ENCODE results near the gene CEP97.
"Not testable (repeated sequence)": the region's sequence is repeated elsewhere in the genome, so short reads cannot be mapped to it uniquely, and the experiment has no call there.

Gene CEP97

DNA sequence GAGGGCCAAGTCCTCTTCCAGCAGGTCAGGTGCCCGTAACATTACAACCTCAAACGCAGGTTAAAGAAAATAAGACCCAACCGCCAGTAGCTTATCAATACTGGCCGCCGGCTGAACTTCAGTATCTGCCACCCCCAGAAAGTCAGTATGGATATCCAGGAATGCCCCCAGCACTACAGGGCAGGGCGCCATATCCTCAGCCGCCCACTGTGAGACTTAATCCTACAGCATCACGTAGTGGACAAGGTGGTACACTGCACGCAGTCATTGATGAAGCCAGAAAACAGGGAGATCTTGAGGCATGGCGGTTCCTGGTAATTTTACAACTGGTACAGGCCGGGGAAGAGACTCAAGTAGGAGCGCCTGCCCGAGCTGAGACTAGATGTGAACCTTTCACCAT lies 30.9 kb upstream of the CEP97 start:
- H3K4me3 ChIP-seq (ENCODE audit: low read depth, low read length); DNase-seq (ENCODE audit: low read depth, low spot score); POLR2A ChIA-PET: not testable (repeated sequence)
- CTCF ChIA-PET, result interaction anchor here (1.2 kb wide), 1 partner anchor 14 kb away, joined by 3 read pairs; no protein-coding TSS in a partner anchor
- TF ChIP-seq, protein P1, sequence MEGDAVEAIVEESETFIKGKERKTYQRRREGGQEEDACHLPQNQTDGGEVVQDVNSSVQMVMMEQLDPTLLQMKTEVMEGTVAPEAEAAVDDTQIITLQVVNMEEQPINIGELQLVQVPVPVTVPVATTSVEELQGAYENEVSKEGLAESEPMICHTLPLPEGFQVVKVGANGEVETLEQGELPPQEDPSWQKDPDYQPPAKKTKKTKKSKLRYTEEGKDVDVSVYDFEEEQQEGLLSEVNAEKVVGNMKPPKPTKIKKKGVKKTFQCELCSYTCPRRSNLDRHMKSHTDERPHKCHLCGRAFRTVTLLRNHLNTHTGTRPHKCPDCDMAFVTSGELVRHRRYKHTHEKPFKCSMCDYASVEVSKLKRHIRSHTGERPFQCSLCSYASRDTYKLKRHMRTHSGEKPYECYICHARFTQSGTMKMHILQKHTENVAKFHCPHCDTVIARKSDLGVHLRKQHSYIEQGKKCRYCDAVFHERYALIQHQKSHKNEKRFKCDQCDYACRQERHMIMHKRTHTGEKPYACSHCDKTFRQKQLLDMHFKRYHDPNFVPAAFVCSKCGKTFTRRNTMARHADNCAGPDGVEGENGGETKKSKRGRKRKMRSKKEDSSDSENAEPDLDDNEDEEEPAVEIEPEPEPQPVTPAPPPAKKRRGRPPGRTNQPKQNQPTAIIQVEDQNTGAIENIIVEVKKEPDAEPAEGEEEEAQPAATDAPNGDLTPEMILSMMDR (IDR thresholded peaks at IDR 0.05; ENCODE audit: insufficient read depth, low read length, missing control alignments), result peak; percentile 20

DNA sequence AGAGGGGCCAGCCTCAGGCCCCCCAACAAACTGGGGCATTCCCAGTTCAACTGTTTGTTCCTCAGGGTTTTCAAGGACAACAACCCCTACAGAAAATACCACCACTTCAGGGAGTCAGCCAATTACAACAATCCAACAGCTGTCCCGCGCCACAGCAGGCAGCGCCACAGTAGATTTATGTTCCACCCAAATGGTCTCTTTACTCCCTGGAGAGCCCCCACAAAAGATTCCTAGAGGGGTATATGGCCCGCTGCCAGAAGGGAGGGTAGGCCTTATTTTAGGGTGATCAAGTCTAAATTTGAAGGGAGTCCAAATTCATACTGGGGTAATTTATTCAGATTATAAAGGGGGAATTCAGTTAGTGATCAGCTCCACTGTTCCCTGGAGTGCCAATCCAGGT lies 29.6 kb upstream of the CEP97 start:
- POLR2A ChIA-PET; DNase-seq (ENCODE audit: low read depth, low spot score); H3K4me3 ChIP-seq (ENCODE audit: low read depth, low read length): not testable (repeated sequence)
- CTCF ChIA-PET, result interaction anchor here (1.0 to 1.5 kb wide), 3 partner anchors 13 to 30 kb away, joined by 3 read pairs; partner anchors contain the start of gene CEP97

DNA sequence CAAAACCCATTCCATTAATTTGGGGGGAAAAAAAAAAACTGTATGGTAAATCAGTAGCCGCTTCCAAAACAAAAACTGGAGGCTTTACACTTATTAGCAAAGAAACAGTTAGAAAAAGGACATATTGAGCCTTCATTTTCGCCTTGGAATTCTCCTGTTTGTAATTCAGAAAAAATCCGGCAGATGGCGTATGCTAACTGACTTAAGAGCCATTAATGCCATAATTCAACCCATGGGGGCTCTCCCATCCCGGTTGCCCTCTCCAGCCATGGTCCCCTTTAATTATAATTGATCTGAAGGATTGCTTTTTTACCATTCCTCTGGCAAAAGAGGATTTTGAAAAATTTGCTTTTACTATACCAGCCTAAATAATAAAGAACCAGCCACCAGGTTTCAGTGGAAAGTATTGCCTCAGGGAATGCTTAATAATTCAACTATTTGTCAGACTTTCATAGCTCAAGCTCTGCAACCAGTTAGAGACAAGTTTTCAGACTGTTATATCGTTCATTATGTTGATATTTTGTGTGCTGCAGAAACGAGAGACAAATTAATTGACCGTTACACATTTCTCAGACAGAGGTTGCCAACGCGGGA lies 28.5 kb upstream of the CEP97 start:
- DNase-seq (ENCODE audit: low read depth, low spot score), result no peak
- POLR2A ChIA-PET, result no interaction called here
- TF ChIP-seq, protein P1 (IDR thresholded peaks at IDR 0.05; ENCODE audit: insufficient read depth, low read length, missing control alignments), result peak; percentile 19
- CTCF ChIA-PET, result interaction anchor here (0.8 to 1.5 kb wide), 3 partner anchors 14 to 107 kb away, joined by 3 read pairs; partner anchors contain the start of gene CEP97
- no peak overlapping the region for H3K4me3 ChIP-seq (ENCODE audit: low read depth, low read length)

DNA sequence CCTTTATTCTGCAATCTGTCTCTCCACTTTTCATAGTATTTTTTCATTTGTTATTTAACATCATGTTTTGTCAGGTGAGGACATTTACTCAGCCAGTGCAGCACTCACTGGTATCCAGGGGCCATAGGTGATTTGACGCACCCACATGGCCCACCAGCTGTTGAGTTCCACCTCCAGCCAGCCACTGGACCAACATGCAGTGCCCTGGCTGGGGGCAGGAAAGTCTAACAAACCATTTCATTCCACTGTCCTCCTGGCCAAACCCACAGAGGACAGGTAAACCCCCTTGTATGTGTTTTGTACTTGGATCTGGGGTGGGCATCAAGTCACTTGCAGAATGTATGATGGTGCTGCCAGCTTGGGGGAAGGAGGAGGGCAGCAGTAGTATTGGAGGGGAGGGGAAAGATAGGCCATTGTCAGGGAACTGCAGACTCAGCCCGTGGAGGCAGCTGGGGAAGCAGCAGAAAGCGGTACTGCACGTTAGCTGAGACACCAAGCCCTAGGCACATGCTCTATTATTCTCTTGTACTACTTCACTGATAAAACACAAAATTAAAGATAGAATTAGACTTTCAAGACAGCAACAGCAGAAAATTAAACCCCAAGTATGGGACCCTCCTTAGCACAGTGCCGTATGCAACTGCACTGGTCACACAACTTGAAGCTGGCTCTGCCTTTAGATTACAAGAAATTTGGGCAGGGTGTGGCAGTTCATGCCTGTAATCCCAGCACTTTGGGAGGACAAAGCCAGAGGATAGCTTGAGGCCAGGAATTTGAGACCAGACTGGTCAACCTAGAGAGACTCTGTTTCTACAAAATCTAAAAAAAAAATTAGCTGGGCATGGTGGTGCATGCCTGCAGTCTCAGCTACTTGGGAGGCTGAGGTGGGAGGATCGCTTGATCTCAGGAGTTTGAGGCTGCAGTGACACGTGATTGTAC lies 22.4 kb upstream of the CEP97 start:
- DNase-seq (ENCODE audit: low read depth, low spot score), result no peak
- TF ChIP-seq, protein P1 (IDR thresholded peaks at IDR 0.05; ENCODE audit: insufficient read depth, low read length, missing control alignments), result no peak
- no peak overlapping the region for H3K4me3 ChIP-seq (ENCODE audit: low read depth, low read length)
- ChIA-PET CTCF (interaction anchor here (0.7 kb wide), 1 partner anchor 17 kb away, joined by 3 read pairs; no protein-coding TSS in a partner anchor), POLR2A (no interaction called here)

DNA sequence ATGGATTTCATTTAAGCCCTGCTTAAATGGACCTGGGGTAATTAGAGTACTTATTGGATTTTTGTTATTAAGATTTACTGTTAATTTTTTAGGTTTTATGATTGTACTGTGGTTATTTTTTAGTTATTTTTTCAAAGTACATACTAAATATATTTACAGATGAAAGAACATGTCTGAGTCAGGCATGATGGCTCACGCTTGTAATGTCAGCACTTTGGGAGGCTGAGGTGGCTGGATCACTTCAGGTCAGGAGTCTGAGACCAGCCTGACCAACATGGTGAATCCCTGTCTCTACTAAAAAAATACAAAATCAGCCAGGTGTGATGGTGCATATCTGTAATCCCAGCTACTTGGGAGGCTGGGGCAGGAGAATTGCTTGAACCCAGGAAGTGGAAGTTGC lies 21.7 kb upstream of the CEP97 start:
- H3K4me3 ChIP-seq (ENCODE audit: low read depth, low read length), result no peak overlapping the region
- POLR2A ChIA-PET, result no interaction called here
- CTCF ChIA-PET, result interaction anchor here (0.7 to 1.2 kb wide), 2 partner anchors 12 to 17 kb away, joined by 3 to 4 read pairs; no protein-coding TSS in a partner anchor
- no peak for DNase-seq (ENCODE audit: low read depth, low spot score)
- TF ChIP-seq, protein P1 (IDR thresholded peaks at IDR 0.05; ENCODE audit: insufficient read depth, low read length, missing control alignments), result no peak

DNA sequence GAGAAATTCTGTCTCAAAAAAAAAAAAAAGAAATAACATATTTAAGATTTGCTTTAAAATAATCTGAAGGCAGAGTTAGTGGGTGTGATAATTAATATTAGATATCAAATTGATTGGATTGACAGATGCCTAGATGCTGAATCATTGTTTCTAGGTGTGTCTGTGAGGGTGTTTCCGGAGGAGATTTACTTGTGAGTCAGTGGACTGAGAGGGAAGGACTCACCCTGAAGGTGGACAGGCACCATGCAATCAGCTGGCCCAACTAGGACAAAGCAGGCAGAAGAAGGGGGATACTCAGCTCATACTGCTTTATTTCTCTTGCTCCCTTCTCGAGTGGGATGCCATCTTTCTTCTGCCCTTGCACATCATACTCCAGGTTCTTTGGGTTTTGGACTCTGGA lies 21.2 kb upstream of the CEP97 start:
- no peak overlapping the region for H3K4me3 ChIP-seq (ENCODE audit: low read depth, low read length)
- DNase-seq (ENCODE audit: low read depth, low spot score), result no peak
- POLR2A ChIA-PET, result no interaction called here
- CTCF ChIA-PET, result interaction anchor here (1.2 kb wide), 1 partner anchor 12 kb away, joined by 4 read pairs; no protein-coding TSS in a partner anchor
- TF ChIP-seq, protein P1 (IDR thresholded peaks at IDR 0.05; ENCODE audit: insufficient read depth, low read length, missing control alignments), result no peak

DNA sequence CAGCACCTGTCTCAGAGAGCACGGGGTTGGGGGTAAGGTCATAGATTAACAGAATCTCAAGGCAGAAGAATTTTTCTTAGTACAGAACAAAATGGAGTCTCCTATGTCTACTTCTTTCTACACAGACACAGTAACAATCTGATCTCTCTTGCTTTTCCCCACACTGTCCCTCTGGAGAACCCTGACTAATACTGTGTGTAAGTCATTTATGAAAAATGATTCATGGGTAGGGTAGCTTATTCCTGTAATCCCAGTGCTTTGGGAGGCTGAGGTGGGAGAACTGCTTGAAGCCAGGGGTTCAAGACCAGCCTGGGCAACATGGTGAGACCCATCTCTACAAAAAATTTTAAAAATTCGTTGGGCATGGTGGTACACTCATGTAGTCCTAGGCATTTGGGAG lies 19.8 kb upstream of the CEP97 start:
- DNase-seq (ENCODE audit: low read depth, low spot score); POLR2A ChIA-PET; H3K4me3 ChIP-seq (ENCODE audit: low read depth, low read length): not testable (repeated sequence)
- CTCF ChIA-PET, result interaction anchor here (0.7 to 5.0 kb wide), 5 partner anchors 13 to 32 kb away, joined by 3 to 47 read pairs (median 5); no protein-coding TSS in a partner anchor
